Measurements from ENCODE around the gene DDX25. TPM values are rescaled to one million over a fixed set of nuclear protein-coding genes. Genes with fewer than 3 reads are reported as not detected.

The DDX25 gene
- total and polyA plus RNA-seq, 2 of the 8 experiments (the other 6 are each of a cell fraction or from before 2014, with no cell fraction given), result 17.6 to 17.9 TPM

DNA sequence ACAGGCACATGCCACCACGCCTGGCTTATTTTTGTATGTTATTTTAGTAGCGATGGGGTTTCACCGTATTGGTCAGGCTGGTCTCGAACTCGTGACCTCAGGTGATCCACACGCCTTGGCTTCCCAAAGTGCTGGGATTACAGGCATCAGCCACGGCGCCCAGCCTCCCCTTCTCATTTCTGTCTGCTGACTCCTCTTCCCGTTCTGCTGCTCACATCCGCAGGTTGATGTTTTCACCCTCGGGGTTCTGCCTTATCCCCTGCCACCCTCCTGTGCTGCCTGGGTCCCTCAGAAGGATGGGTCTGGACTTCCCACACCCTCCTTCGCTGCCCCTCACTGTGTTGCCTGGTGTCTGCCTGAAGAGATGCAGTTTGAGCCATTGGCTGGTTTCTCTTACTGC lies 22.4 kb downstream of the DDX25 start (continued):
- TF ChIP-seq GABPA (IDR thresholded peaks at IDR 0.05; ENCODE audit: borderline replicate concordance, insufficient read depth, low read length) (no peak), POLR2A (IDR thresholded peaks at IDR 0.05; ENCODE audit: control extremely low read depth in 1 of 2, low read depth in 2 of 2, low read length in 2 of 2) (no peak), JUND (IDR thresholded peaks at IDR 0.05; ENCODE audit: low read length) (no peak), SP2 (IDR thresholded peaks at IDR 0.05; ENCODE audit: low read length) (no peak)
- TF ChIP-seq, protein P1, sequence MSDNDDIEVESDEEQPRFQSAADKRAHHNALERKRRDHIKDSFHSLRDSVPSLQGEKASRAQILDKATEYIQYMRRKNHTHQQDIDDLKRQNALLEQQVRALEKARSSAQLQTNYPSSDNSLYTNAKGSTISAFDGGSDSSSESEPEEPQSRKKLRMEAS (IDR thresholded peaks at IDR 0.05), result no peak
- TF ChIP-seq, protein P2, sequence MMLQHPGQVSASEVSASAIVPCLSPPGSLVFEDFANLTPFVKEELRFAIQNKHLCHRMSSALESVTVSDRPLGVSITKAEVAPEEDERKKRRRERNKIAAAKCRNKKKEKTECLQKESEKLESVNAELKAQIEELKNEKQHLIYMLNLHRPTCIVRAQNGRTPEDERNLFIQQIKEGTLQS (IDR thresholded peaks at IDR 0.05; ENCODE audit: insufficient read depth, low read depth, low read length), result no peak
